Fibroblast of gingiva (primary cell): ENCODE results near the gene SH2D6.
A peak's percentile ranks its signal among the peaks of the same experiment; 100 is the strongest.
"Not testable (repeated sequence)": the region's sequence is repeated elsewhere in the genome, so short reads cannot be mapped to it uniquely, and the experiment has no call there.

ENCODE experiments used
- DNase-seq: peaks from one replicate; pipeline ENCODE4 v3.0.0-alpha.2; 2011; ENCODE audit warnings: low read depth

The SH2D6 gene

GRCh38 chr2:85398426-85399182 lies 19.9 kb upstream of the SH2D6 start:
- no peak for DNase-seq

- DNase-seq, result no peak
Measured at GRCh38 chr2:85399183-85399455, 19.4 kb upstream of the SH2D6 start.

GRCh38 chr2:85400023-85400422 lies 18.5 kb upstream of the SH2D6 start:
- DNase-seq, result no peak

- DNase-seq, result no peak
Measured at GRCh38 chr2:85400541-85401463, 17.7 kb upstream of the SH2D6 start.

DNA sequence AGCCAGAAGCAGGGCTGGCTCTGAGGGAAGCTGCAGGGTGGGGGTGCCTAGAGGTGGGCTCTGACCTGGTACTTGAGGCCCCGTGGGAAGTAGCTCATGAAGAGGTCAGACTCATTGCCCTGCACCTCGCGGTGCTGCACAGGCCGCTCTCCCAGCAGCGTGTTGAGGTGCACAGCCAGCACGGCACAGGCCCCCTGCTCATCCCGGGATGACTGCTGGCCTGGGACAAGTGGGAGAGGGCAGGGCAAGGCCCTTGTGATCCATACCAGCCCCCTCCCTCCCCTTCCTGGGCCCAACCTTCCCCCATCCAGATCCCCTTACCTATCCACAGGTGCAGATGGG lies 17.1 kb upstream of the SH2D6 start:
- DNase-seq, result no peak

GRCh38 chr2:85401844-85402243 lies 16.7 kb upstream of the SH2D6 start:
- DNase-seq, result no peak

- DNase-seq, result peak; percentile 72
Measured at GRCh38 chr2:85405201-85406059, 13.1 kb upstream of the SH2D6 start.

DNA sequence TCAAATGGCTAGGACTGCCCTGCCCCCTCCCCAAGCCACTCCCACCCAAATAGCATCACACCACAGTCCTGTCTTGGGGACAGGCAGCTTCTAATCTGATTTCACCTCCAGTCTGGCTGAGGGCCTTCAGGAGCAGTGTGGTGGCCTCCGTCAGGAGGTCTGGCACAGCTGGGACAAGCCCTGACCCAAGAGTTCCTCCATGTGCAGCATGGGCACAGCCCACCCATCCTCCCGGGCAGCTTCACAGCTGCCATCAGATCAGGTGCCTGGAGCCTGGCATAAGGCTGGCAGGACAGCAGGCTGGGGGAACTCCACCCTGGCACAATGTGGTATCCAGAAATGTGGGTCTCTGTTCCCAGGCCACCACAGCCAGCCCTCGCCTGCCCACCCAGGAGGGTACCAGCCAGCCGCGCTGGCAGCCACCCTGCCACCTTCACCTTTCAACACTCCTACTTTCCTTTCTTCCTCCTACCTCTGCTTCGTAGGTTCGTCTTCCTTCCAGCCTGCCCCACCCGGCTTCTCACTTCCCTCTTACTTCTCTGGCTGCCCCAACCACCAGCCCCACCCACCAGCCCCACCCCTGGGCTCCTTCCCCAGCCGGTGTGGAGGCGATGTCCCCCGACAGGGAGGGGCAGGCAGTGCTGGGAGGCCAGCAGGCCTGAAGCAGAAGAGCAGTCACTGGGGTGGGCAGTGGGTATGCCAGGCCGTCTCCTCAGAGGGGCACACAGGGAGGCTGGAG lies 8.5 kb upstream of the SH2D6 start, which contains the start of gene CAPG:
TSS of gene CAPG (minus strand) at position 522 of the 739 bp plus-strand sequence. CDS start 8,221 bp downstream, outside the sequence.
- no peak for DNase-seq

DNA sequence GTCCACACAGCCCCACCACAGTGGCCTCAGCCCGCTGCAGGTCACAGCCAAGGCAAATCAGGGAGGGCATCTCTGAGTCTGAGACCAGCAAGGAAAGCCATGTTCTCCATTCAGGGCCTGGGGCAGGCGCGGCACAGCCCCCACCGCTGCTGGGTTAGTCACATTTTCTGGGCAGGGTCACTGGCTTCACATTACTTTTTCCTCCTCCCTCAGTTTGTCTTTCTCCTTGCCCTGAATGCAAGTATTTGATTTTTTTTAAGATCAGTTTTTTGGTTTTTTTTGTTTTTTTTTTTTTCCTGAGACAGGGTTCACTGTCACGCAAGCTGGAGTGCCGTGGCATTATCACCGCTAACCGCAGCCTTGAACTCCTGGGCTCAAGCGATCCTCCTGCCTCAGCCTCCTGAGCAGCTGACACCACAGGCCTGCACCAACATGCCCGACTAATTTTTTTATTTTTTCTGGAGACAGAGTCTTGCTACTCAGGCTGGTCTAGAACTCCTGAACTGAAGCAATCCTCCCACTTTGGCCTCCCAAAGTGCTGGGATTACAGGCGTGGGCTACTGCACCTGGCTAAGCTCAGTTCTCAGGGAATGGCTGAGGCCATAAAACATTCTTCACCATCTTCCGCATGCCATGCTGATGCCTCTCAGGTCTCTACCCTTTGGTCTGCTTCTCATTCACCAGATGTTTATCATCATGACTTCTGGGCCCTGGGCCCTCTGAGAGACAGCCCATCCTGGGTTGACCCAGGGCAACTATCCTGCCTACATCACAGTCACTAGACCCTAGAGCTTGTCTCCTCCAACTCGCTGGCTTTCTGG lies 7.7 kb upstream of the SH2D6 start:
- peak; percentile 49 for DNase-seq

GRCh38 chr2:85411405-85411748 lies 7.1 kb upstream of the SH2D6 start:
- DNase-seq, result no peak

DNA sequence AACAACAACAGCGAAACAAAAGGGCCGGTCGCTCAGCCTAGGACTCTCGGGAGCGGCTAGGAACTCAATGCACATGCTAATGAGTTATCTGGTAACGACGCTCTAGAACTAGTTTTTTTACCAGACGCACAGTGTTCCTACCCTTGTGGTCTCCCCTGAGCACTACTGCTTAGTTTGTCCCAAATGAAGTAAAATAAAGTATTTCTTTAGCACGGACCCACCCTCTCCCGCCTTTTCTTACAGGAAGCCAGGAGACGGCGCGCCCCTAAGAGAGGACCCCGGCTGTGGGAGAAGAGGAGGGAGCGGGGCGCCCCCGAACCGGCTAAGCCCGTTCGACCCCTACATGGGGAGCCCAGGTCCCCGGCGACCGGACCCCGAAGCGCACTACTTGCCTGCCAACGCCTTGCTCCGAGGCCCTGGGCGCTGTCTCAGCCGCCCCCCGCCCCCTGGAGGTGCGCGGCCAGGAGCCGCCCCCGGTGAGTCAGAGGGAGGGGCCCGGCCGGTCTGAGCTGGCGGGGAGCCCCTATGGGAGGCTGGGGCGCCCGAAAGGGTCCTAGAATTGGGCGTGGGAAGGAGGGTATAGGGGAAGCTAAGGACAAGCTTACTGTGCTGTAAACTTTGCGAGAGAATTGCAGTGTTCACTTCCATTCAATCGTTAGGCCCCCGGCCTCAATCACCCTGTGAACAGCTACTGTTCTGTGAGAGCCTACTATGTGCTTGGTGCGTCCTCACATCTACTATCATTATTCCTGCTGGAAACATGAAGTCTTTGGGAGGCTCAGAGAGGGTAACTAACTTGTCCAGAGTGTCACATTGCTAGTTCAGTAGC lies 4.7 kb upstream of the SH2D6 start:
- peak; percentile 26 for DNase-seq

GRCh38 chr2:85414421-85414759 lies 4.1 kb upstream of the SH2D6 start:
- DNase-seq, result not testable (repeated sequence)

GRCh38 chr2:85414761-85415553 lies 3.6 kb upstream of the SH2D6 start:
- no peak for DNase-seq

- DNase-seq, result no peak
Measured at GRCh38 chr2:85415980-85416650, 2.4 kb upstream of the SH2D6 start.

GRCh38 chr2:85419009-85419675 lies 628 bp downstream of the SH2D6 start:
- DNase-seq, result no peak

- DNase-seq, result peak; percentile 72
Measured at GRCh38 chr2:85420536-85421259, 2.2 kb downstream of the SH2D6 start.

- peak; percentile 39 for DNase-seq
Measured at GRCh38 chr2:85421260-85422071, 3.0 kb downstream of the SH2D6 start.
